GM12878 (cell line): ENCODE measurements around the gene ARAP3. TPM values are rescaled to one million over a fixed set of nuclear protein-coding genes. Genes with fewer than 3 reads are reported as not detected.

Experiments used
- BACH1 ChIP-seq: fragments of 450-650 bp; IDR thresholded peaks from 2 replicates; pipeline ENCODE4 v1.6.1; 2017; ENCODE audit warnings: mild to moderate bottlenecking, borderline replicate concordance
- BCL3 ChIP-seq: IDR thresholded peaks from 2 replicates; pipeline ENCODE4 v1.6.1; 2011; ENCODE audit warnings: borderline replicate concordance, low read depth, mild to moderate bottlenecking, moderate library complexity, low read length; ENCODE audit not compliant: insufficient read depth, poor library complexity, severe bottlenecking
- CHD2 ChIP-seq: IDR thresholded peaks from 2 replicates; pipeline ENCODE4 v1.6.1; 2011; ENCODE audit warnings: low read depth, low read length, improper control_type of control experiment, borderline replicate concordance
- CHD4 ChIP-seq: fragments of 200-600 bp; sonication (generic); IDR thresholded peaks from 2 replicates; pipeline ENCODE4 v1.6.1; 2016; ENCODE audit warnings: mild to moderate bottlenecking
- E4F1 ChIP-seq: fragments of 450-650 bp; IDR thresholded peaks from 2 replicates; pipeline ENCODE4 v1.6.1; 2018; ENCODE audit warnings: borderline replicate concordance, mild to moderate bottlenecking; ENCODE audit not compliant: partially characterized antibody
- EGR1 ChIP-seq, 2 experiments: IDR thresholded peaks; 1 replicate in 1 of 2; 2 replicates in 1 of 2; pipeline ENCODE4 v1.6.1; 2011 to 2012; ENCODE audit warnings: low read depth in 2 of 2, low read length in 2 of 2, borderline replicate concordance in 1 of 2, mild to moderate bottlenecking in 1 of 2, moderate library complexity in 1 of 2
- FOXM1 ChIP-seq: IDR thresholded peaks from 2 replicates; pipeline ENCODE4 v1.6.1; 2012; ENCODE audit warnings: low read depth, mild to moderate bottlenecking, inconsistent platforms, low read length, moderate library complexity
- HDAC2 ChIP-seq: fragments of 200-600 bp; sonication (generic); IDR thresholded peaks from 2 replicates; pipeline ENCODE4 v1.6.1; 2017
- IRF3 ChIP-seq: fragments of 450-650 bp; IDR thresholded peaks from 2 replicates; pipeline ENCODE4 v1.6.1; 2014; ENCODE audit warnings: mild to moderate bottlenecking
- JUNB ChIP-seq: IDR thresholded peaks from 2 replicates; pipeline ENCODE4 v1.6.1; 2016; ENCODE audit warnings: antibody characterized with exemption, mild to moderate bottlenecking
- KDM1A ChIP-seq: fragments of 200-600 bp; sonication (generic); IDR thresholded peaks from 2 replicates; pipeline ENCODE4 v1.6.1; 2016; ENCODE audit warnings: borderline replicate concordance
- LARP7 ChIP-seq: fragments of 450-650 bp; IDR thresholded peaks from 2 replicates; pipeline ENCODE4 v1.6.1; 2017; ENCODE audit warnings: mild to moderate bottlenecking
- MXI1 ChIP-seq: fragments of 150-350 bp; IDR thresholded peaks from 2 replicates; pipeline ENCODE4 v1.6.1; 2011; ENCODE audit warnings: low read depth, mild to moderate bottlenecking, inconsistent platforms, low read length, improper control_type of control experiment
- NR2F1 ChIP-seq: fragments of 450-650 bp; conservative IDR thresholded peaks from 2 replicates; pipeline ENCODE4 v1.6.1; 2017; ENCODE audit warnings: mild to moderate bottlenecking
- NRF1 ChIP-seq: conservative IDR thresholded peaks from 2 replicates; pipeline ENCODE4 v1.6.1; 2011; ENCODE audit warnings: mild to moderate bottlenecking, low read depth, low read length, improper control_type of control experiment
- PAX8 ChIP-seq: fragments of 450-650 bp; IDR thresholded peaks from 2 replicates; pipeline ENCODE4 v1.6.1; 2017; ENCODE audit warnings: mild to moderate bottlenecking, moderate library complexity
- POLR2AphosphoS2 ChIP-seq: IDR thresholded peaks from 2 replicates; pipeline ENCODE4 v1.6.1; 2011; ENCODE audit warnings: low read depth, mild to moderate bottlenecking, low read length, improper control_type of control experiment, moderate library complexity
- POLR2AphosphoS5 ChIP-seq: IDR thresholded peaks from 2 replicates; pipeline ENCODE4 v1.6.1; 2011; ENCODE audit warnings: mild to moderate bottlenecking, low read length, inconsistent platforms
- POU2F2 ChIP-seq: IDR thresholded peaks from 3 replicates; pipeline ENCODE4 v1.6.1; 2011; ENCODE audit warnings: low read depth, mild to moderate bottlenecking, low read length, borderline replicate concordance
- RCOR1 ChIP-seq: conservative IDR thresholded peaks from 2 replicates; pipeline ENCODE4 v1.6.1; 2012; ENCODE audit warnings: low read depth, low read length, improper control_type of control experiment
- RELA ChIP-seq: fragments of 450-650 bp; IDR thresholded peaks from 2 replicates; pipeline ENCODE4 v1.8.0; 2014; ENCODE audit warnings: borderline replicate concordance; ENCODE audit not compliant: partially characterized antibody
- SIN3A ChIP-seq: IDR thresholded peaks from 2 replicates; pipeline ENCODE4 v1.6.1; 2012; ENCODE audit warnings: low read depth, low read length, improper control_type of control experiment
- SMARCA5 ChIP-seq: fragments of 450-650 bp; IDR thresholded peaks from 2 replicates; pipeline ENCODE4 v1.6.1; 2017; ENCODE audit warnings: mild to moderate bottlenecking
- SREBF1 ChIP-seq: IDR thresholded peaks from 2 replicates; pipeline ENCODE4 v1.6.1; 2012; ENCODE audit warnings: mild to moderate bottlenecking, low read length
- SREBF2 ChIP-seq: IDR thresholded peaks from 2 replicates; pipeline ENCODE4 v1.6.1; 2012; ENCODE audit warnings: mild to moderate bottlenecking, low read length
- TAF1 ChIP-seq: IDR thresholded peaks from 2 replicates; pipeline ENCODE4 v1.6.1; 2011; ENCODE audit warnings: mild to moderate bottlenecking, low read depth, low read length, borderline replicate concordance
- TCF7 ChIP-seq: IDR thresholded peaks from 2 replicates; pipeline ENCODE4 v1.6.1; 2014; ENCODE audit warnings: antibody characterized with exemption, borderline replicate concordance
- ZSCAN29 ChIP-seq: fragments of 450-650 bp; IDR thresholded peaks from 2 replicates; pipeline ENCODE4 v1.6.1; 2017; ENCODE audit warnings: mild to moderate bottlenecking, moderate library complexity
- polyA plus RNA-seq, 11 experiments: library from polyadenylated mRNA; depleted of rRNA in 4 of 11; unstranded in 6 of 11; stranded (reverse) in 5 of 11; fragments of >200 nt; fragmentation: Nextera tagmentation in 4 of 11; fragmentation: Illumina TruSeq in 1 of 11; extraction: Ambion mirVana in 4 of 11; extraction: Trizol in 1 of 11; gene quantifications; 1 replicate in 1 of 11; 2 replicates in 10 of 11; pipeline versions ENCODE4 v1.2.1 to v1.2.3, GENCODE V29; 2011 to 2016; ENCODE audit warnings: inconsistent platforms in 2 of 11, missing spikeins in 2 of 11, low read depth in 1 of 11
- total RNA-seq, 4 experiments: library from RNA; depleted of rRNA in 3 of 4; stranded (reverse); fragments of >200 nt in 3 of 4; fragmentation: Illumina TruSeq in 1 of 4; extraction: Trizol in 1 of 4; gene quantifications; 2 replicates each; pipeline versions ENCODE4 v1.2.1 to v1.2.3, GENCODE V29; 2013 to 2021

Gene ARAP3
- total and polyA plus RNA-seq, 10 of the 15 experiments (the other 5 are each of a cell fraction or from before 2014, with no cell fraction given): 0.01 to 0.08 TPM; not detected in 8

- TF ChIP-seq NRF1 (peak; percentile 47), PAX8 (no peak), LARP7 (peak; percentile 92), NR2F1 (peak; percentile 85), FOXM1 (peak; percentile 86), RCOR1 (no peak), SREBF2 (no peak), POLR2AphosphoS5 (peak; percentile 63; the same call in 1 of the 2 replicates), RELA (peak; percentile 56), SMARCA5 (peak; percentile 92; the same call in 1 of the 2 replicates), TCF7 (no peak), TAF1 (peak; percentile 33; the same call in 1 of the 2 replicates), E4F1 (peak; percentile 86), SREBF1 (peak; percentile 93), KDM1A (no peak), BACH1 (peak; percentile 65; the same call in 1 of the 2 replicates), MXI1 (peak; percentile 97), SIN3A (peak; percentile 78; the same call in 1 of the 2 replicates), POU2F2 (peak; percentile 97), JUNB (no peak), HDAC2 (no peak), CHD2 (peak; percentile 91), EGR1 (IDR thresholded peaks at IDR 0.05; ENCODE audit: borderline replicate concordance in 1 of 2, low read depth in 2 of 2, low read length in 2 of 2) (peak; percentile 91 to 100), CHD4 (no peak), POLR2AphosphoS2 (peak; percentile 65; the same call in 1 of the 2 replicates), IRF3 (peak; percentile 41; the same call in 1 of the 2 replicates), BCL3 (peak; percentile 90), ZSCAN29 (peak; percentile 75; the same call in 1 of the 2 replicates)
Measured at GRCh38 chr5:141618804-141619554, 63.1 kb downstream of the ARAP3 start, which contains the start of gene DIAPH1 (continued).
